ENCODE measurements around the gene SP6.
A peak's percentile ranks its signal among the peaks of the same experiment; 100 is the strongest.

SP6 gene

DNA sequence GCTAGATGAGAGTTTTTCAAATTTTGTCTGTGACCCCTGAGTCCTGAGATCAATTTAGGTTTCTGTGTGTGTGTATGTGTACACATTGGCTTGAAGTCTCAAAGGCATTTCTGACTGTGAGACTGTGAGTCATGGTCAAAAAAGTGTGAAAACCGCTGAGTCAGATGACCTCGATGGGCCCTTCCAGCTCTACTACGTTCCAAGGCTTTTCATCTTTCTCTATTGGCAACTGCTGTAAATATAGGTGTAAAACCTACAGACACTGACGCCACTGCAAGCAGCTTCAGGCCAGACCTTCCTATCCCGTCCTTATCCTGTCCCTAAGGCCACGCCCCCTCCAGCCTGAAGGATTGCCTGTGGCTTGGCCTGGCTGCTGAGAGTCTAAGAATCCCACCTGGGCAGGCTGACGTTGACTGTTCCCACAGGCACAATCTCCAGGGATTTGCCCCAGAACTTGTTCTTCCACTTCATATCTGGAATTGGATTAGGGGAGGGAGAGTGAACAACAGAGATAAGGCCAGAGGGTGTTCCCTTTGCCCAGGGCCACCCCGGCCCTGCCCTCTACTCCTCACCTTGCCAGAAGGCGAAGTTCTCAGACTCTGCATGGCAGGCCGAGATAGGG is 40.7 kb downstream of the SP6 start:
- DNase-seq: peak; percentile 55

DNA sequence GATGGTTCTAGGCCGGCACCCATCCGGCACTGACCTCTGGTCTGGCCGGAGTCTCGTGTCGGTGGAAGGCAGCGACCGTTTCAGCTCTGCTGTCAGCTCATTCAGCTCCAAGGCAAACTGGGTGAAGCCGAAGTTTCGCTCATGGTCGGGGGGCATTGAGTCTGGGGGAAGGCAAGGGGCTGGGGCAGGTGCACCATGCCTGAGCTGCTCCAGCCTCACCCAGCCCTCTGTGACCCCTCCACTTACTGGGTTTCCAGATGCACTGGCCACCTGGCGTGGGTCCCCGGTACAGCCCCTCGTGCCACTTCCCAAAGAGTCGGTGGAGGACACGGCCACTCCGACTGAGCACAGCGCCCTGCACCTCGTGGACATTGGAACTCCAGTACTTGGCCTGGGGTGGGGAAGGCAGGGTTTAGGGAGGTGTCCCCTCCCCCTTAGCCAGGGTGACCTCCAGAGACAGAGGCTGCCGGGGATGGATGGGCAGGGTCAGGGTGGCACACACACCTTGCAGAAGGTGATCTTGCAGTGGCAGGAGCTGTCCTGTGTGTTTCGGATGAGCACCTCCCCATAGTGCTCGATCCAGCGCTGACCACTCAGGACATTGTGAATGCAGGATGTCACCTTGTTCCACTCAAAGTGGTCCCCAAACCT is 42.0 kb downstream of the SP6 start:
- DNase-seq: no peak

- DNase-seq: no peak
Observed at GRCh38 chr17:47808036-47808829, 42.7 kb downstream of the SP6 start.

DNA sequence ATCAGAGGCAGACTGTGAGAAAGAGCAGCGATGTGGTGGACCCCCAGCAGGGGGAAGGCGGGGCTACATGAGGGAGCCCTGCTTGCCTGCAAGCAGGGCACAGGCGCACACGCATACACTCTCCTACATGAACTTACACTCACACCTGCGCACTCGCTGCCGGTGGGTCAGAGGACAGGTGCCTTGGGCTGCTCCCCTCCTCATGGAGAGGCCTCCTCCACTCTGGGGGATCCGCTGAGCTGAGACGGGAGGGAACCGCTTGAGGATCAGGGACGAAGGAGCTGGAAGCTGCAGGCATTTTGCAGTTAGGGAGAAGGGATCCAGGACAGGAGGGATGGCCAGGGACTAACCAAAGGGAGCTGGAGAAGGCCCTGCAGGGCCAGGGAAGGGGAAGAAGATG is 43.5 kb downstream of the SP6 start:
- DNase-seq: no peak

DNA sequence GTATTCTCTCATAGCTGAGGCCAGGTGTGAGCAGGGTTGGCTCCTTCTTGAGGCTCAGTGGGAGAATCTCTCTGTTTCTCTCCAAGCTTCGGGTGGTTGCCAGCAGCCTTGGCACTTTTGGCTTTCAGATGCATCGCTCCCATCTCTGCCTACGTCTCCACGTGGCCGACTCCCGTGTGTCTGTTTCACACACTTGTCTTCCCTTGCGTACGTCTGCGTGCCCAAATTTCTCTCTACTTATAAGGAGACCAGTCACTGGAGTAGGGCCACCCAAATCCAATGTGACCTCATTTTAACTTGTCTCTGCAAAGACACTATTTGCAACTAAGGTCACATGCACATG is 44.1 kb downstream of the SP6 start:
- DNase-seq: no peak

DNA sequence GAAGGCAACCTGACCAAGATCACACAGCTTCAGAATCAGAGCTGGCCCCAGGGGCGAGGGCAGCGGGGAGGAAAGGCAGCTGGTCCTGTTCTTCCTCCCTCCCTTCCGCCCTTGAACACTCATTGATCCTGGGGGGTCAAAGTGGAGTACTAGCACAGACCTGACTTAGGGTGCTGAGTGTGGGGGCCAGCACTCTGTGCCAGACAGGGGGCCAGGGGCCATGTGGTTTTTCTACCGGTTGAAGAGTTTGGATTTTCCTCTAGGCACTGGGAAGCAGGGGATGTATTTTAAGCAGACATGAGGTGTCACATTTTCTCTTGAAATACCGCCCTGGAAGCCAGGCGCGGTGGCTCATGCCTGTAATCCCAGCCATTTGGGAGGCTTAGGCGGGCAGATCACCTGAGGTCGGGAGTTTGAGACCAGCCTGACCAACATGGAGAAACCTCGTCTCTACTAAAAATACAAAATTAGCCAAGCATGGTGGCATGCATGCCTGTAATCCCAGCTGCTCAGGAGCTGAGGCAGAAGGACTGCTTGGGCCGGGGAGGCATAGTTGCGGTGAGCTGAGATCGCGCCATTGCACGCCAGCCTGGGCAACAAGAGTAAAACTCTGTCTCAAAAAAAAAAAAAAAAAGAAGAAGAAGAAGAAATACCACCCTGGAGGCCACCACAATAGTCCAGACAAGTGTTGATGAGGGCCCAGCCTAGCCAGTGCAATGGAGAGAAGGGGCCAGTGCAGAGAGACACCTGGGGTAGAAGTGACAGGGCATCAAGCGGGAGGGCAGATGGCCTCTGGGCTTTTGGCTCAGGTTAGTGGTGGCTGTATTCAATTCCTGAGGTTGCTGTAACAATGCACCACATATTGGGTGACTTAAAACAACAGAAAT is 44.7 kb downstream of the SP6 start:
- DNase-seq: no peak

DNA sequence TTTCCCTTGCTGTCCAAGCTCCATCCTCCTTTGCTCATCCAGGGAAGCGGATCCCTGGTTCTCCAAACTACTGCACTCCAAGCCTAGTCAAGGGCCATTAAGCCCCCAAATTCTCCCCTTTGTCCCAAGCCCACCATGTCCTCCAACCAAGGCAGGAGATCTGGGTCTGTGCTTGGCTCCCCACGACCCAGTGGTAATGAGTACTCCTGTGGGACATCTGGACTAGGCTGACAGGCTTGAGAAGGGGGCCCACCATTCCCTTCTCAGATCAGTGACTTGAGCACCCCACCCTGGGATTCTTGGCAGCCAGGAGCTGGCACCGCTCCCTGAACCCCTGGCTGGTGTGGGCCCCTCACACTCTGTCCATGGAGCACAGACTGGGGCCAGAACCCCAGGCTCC is 46.5 kb downstream of the SP6 start:
- DNase-seq: no peak

DNA sequence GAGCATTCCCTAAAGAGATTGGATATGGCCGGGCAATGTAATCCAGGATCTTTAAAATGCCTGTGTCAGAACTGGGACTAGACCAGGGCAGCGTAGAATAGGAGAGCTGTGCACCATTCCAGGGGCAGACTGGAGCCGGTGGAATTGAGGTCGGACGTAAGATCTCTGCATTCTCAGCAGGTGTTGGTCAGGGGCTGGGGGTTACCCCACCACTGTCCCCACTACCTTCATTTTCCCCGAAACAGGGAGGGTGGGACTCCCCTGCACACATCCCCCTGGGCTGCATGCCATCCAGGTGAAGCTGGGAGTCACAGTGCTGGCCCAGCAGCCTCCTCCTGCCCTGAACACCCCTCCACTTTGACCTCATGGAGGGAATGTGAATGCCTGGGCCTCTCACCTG is 47.2 kb downstream of the SP6 start:
- DNase-seq: no peak

GRCh38 chr17:47803201-47803600 is 47.8 kb downstream of the SP6 start:
- no peak for DNase-seq

- peak; percentile 66 for DNase-seq
Observed at GRCh38 chr17:47802341-47803022, 48.5 kb downstream of the SP6 start.

DNA sequence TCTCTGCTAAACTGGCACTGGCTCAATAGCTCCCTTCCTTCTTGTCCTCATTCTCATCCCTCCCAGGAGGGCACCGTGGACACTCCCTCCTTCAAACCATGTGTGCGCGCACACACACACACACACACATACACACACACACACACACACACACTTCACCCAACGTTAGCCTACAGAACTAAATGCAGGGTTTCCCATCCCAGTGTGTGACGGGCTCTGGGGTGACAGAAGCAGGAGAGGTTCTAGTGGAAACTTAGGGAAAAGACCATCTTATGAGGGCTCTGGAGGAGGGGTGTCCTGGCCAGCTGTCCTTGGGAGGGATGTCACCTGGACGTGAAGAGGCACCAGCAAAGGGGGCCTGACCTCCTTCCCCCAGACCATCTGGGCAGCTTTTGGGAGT is 49.1 kb downstream of the SP6 start:
- no peak for DNase-seq

DNA sequence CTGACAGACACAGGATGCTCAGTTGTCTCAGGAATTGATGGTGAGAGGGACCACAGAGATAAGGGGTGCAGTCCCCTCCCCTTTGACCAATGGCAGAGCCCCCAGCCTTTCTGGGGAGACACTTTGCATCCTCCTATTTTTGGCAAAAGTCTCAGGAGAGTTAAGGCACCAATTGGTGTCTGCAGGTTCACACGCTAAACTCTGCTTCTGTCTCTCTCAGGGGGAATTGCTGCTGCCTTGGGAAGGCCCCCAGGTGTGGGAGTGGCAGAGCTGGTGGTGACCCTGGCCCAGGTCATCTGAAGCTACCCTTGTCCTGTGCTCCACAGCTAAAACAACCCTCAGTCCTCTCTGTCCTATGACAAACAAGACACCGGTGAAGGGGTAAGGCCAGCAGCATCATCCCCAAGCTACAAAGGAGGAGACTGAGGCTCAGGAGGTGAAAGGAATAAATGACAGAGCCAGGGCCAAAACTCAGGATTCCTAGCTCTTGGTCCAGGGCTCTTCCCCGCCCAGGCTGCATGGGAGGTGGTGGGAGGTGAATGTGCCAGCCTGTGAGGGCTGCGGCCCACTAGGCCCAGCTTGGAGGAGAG is 49.7 kb downstream of the SP6 start:
- DNase-seq: no peak

DNA sequence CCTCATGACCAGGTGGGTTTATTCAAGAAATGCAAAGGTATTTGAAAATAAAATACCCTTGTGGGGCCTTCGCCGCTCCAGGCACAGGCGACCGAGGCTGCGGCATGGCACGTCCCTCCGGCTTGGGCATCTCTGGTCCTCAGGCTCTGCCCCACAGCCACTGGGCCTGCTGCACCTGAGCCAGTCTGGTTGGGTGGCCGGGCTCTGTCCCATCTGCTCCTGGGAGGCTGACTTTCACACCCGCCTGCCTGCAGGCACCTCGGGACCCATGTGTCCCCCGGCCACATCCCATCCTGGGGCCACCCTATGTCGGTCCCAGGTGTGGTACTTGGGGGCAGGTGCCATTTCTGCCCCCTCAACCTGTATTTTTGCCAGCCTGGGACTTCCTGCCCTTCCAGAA is 50.3 kb downstream of the SP6 start:
- DNase-seq: no peak

GRCh38 chr17:47797797-47798196 is 53.2 kb downstream of the SP6 start:
- DNase-seq: no peak
